ENCODE data around the gene TMEM178B. TPM values are rescaled to one million over a fixed set of nuclear protein-coding genes. Genes with fewer than 3 reads are reported as not detected.
"Not testable (repeated sequence)": the region's sequence is repeated elsewhere in the genome, so short reads cannot be mapped to it uniquely, and the experiment has no call there.

The TMEM178B gene
- polyA plus RNA-seq, 1 experiment = 0.01 TPM

DNA sequence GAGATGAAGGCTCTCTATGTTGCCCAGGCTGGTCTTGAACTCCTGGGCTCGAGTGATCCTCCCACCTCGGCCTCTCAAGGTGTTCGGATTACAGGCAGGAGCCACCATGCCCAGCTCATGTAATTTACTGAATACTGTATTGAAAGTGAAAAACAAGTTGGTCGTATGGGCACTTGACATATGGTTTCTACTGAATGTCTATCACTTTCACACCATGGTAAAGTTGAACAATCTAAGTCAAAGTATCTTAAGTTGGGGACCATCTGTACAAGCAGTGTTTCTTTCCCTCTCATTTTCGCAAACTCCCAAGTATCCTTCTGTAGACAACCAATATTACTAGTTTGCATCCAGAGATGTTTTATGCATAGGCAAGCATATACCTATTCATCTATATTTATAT, 116.6 kb downstream of the TMEM178B start:
- POLR2A ChIA-PET = no interaction called here

GRCh38 chr7:141191277-141191676, 117.4 kb downstream of the TMEM178B start:
- Histone ChIP-seq H3K27ac (ENCODE audit: low read depth, low read length) (no peak overlapping the region), H3K9me3 (ENCODE audit: control insufficient read depth, insufficient read depth, low read length) (peaks cover 23% of the 10 kb centered on the region), H3K27me3 (ENCODE audit: control insufficient read depth, insufficient read depth, low read length) (no peaks in the 10 kb centered on the region), H3K4me3 (ENCODE audit: low read depth, low read length) (no peak overlapping the region)
- POLR2A ChIA-PET = no interaction called here
- CTCF ChIA-PET = no interaction called here
- no peak for DNase-seq (ENCODE audit: low read depth, low spot score)
- no peak for TF ChIP-seq CTCF (IDR thresholded peaks at IDR 0.05; ENCODE audit: low read depth, low read length)

More for the DNA sequence above, 116.6 kb downstream of the TMEM178B start:
- CTCF ChIA-PET = no interaction called here
- Histone ChIP-seq H3K27me3 (ENCODE audit: control insufficient read depth, insufficient read depth, low read length) (no peaks in the 10 kb centered on the region), H3K4me3 (ENCODE audit: low read depth, low read length) (no peak overlapping the region), H3K27ac (ENCODE audit: low read depth, low read length) (no peak overlapping the region), H3K9me3 (ENCODE audit: control insufficient read depth, insufficient read depth, low read length) (peaks cover 25% of the 10 kb centered on the region)
- DNase-seq (ENCODE audit: low read depth, low spot score) = no peak
- no peak for TF ChIP-seq CTCF (IDR thresholded peaks at IDR 0.05; ENCODE audit: low read depth, low read length)

- TF ChIP-seq CTCF (IDR thresholded peaks at IDR 0.05; ENCODE audit: low read depth, low read length) = no peak
- H3K4me3 ChIP-seq (ENCODE audit: low read depth, low read length) = no peak overlapping the region
- ChIA-PET CTCF (no interaction called here), POLR2A (no interaction called here)
- H3K27me3 ChIP-seq (ENCODE audit: control insufficient read depth, insufficient read depth, low read length) = no peaks in the 10 kb centered on the region
- H3K9me3 ChIP-seq (ENCODE audit: control insufficient read depth, insufficient read depth, low read length) = peaks cover 20% of the 10 kb centered on the region
- no peak for DNase-seq (ENCODE audit: low read depth, low spot score)
- no peak overlapping the region for H3K27ac ChIP-seq (ENCODE audit: low read depth, low read length)
Observed at GRCh38 chr7:141193066-141193465, 119.2 kb downstream of the TMEM178B start.

- CTCF ChIA-PET; H3K4me3 ChIP-seq (ENCODE audit: low read depth, low read length); H3K27ac ChIP-seq (ENCODE audit: low read depth, low read length); H3K27me3 ChIP-seq (ENCODE audit: control insufficient read depth, insufficient read depth, low read length); DNase-seq (ENCODE audit: low read depth, low spot score); POLR2A ChIA-PET: not testable (repeated sequence)
- peaks cover 23% of the 10 kb centered on the region for H3K9me3 ChIP-seq (ENCODE audit: control insufficient read depth, insufficient read depth, low read length)
Observed at GRCh38 chr7:141195722-141196121, 121.9 kb downstream of the TMEM178B start.

DNA sequence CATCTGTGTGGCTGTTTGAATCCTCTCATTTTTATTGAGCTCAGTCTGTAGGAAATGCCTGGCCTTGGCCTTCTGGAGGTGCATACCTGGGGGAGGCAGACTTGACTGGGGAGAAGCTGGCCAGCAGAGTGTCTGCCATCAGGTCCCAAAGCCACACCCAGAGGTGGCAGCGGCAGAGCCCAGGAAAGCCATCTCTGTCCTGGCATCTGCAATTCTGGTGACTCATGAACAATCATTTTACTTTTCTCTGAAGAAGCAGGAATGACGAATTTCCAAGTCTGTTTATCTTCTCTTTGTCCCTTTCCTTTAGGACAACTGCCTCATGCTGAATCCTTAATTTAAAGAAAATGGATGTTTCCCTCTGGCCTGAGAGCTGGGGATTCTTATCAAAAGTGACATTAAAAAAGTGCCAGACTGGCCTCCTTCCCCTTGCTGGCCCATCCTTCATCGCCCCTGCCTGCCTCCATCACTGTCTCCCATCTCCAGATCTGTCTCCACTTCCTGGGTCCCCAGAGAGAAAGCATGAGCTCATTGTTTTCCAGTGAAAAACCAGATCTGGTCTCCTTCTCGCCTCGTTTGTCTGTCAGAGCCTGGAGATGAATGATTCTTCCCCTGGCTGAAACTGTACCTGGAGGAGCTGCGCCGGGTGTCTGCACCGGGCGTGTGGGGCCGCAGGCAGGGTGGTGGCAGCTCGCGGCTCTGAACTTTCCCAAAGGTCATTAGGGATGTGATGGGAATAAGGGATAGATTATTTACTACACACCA, 124.5 kb downstream of the TMEM178B start:
- no peak for DNase-seq (ENCODE audit: low read depth, low spot score)
- POLR2A ChIA-PET = no interaction called here
- CTCF ChIA-PET = no interaction called here
- Histone ChIP-seq H3K27ac (ENCODE audit: low read depth, low read length) (no peak overlapping the region), H3K4me3 (ENCODE audit: low read depth, low read length) (no peak overlapping the region), H3K9me3 (ENCODE audit: control insufficient read depth, insufficient read depth, low read length) (peaks cover 14% of the 10 kb centered on the region), H3K27me3 (ENCODE audit: control insufficient read depth, insufficient read depth, low read length) (no peaks in the 10 kb centered on the region)
- TF ChIP-seq CTCF (IDR thresholded peaks at IDR 0.05; ENCODE audit: low read depth, low read length) = no peak
